COLO668 (cell line): ENCODE measurements around the gene MTMR11.
"Not testable (repeated sequence)": the region's sequence is repeated elsewhere in the genome, so short reads cannot be mapped to it uniquely, and the experiment has no call there.

ENCODE experiments used
- DNase-seq: peaks from one replicate; lab custom pipeline; 2025; ENCODE audit not compliant: unreplicated experiment; lab: John Stamatoyannopoulos, UW

MTMR11 gene

DNA sequence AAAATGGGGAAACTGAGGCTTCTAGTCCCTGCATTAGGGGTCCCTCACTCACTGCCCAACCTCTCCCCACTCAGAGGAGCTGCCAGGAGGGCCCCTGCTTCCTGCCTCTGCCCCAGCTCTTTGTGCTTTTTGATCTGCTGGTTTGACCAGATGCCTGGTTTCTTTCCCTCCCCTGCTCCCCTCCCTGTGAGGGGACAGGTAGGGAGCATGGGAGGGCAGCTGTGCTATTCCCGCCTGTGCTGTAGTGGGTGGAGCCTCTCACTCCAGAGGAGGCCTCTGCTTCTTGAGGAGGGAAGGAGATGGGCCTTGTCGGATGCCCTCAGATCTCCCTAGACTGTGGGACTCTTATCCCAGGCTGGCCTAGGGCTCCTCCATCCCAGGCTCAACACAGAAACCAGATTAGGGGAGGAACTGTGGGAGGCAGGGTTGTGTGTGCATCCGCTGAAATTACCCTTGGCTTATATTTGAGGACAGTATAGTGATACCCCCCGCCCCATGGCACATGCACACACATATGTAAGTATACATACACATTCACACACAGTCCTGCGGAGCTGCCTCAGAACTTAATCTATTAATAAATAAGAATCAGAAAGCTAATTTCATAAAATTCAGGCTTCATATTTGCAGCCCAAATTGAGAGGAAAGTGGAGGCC is 32.7 kb downstream of the MTMR11 start:
- DNase-seq: no peak

DNA sequence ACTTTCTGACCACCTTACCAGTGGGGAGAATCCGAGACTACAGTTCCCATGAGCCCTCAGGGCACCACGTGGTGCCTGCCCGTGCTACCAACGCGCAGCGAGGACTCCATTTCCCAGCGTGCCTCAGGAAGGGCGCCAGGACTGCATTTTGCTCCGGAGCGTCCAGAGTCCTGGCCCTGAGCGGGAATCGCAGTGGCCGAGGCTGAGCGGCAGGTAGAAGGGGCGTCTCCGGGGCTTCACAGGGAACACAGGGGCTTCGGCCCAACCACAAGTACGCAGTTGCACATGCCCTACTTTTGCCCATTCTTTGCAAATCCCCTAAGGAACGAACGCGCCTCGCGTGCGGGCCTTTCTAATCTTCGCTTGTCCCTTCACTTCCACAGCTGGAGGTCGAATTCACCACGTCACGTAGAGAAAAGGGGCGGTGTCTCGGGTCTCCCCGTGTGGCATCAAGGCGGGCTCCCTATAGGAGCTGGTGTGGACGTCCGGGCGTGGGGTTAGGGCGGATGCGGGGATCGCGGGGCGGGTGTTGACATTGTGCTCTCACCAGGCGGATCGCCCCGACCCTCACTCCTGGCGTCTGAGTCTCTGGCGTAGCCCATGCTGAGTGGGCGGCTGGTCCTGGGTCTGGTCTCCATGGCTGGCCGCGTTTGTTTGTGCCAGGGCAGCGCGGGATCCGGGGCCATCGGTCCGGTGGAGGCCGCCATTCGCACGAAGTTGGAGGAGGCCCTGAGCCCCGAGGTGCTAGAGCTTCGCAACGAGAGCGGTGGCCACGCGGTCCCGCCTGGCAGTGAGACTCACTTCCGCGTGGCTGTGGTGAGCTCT is 37.0 kb downstream of the MTMR11 start, which contains the start of gene BOLA1:
TSS of gene BOLA1 (plus strand) at position 109 of the 825 bp plus-strand sequence. CDS start at position 601, 492 bp downstream.
- DNase-seq: peak; percentile 96

DNA sequence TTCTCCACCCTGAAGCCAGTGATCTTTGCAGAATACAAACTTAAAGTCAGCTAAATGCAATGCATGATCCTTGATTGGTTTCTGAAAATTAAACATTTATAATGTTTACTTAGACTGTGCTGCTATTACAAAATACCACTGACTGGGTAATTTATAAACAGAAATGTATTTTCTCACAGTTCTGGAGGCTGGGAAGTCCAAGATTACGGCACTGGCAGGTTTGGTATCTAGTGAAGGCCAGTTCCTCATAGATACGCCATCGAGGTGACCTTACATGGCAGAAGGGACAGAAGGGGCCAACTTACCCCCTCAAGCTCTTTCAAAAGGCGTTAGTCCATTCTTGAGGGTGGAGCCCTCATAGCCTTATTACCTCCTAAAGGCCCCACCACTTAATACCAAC is 40.1 kb downstream of the MTMR11 start:
- DNase-seq: no peak

DNA sequence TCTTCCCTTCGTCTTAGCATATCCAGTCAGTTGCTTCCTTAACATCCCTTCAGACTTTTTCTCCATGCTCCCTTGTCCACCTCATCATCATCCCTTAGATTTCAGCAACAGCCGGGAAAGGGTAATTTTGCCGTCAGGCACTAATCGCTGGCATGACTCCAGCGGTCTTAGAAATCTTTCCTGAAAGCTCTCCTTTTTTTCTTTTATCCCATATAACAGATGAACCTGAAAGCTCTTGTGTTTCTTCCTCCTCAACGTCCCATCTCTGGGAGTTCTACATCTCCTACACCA is 47.7 kb downstream of the MTMR11 start:
- DNase-seq: no peak

DNA sequence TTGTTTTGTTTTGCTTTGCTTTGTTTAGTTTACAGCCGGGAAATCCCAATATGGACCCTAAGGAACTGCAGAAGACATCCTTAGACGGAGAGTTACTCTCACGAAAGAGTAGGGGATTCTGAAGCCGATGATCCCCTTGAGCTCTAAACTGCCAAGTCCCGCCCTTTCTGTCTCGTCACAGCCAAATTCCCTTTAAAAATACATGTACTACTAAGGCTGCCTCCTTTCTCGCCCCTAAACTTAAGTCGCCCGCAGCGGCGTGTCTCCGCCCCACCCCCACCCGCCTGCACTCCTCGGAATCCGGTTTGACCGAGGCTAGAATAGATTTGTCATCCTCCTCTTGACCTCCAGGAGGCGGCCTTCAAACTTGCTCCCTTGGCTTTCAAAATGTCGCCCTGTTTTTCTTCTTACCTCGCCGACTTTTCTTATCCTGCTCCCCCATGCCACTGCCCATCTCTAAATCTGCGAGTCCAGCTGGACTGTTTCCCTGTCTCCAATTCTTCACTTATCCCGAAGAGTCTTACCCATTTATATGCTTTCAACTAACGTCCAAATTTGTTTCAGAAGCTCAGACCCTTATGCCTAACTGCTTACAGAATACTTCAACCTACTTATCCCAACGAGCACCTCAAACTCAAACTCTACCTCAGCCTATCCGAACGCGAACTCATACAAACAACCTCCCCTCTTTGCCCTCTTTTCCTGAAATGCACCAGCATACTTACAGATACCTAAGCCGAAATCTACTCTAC is 48.3 kb downstream of the MTMR11 start:
- DNase-seq: peak; percentile 77

DNA sequence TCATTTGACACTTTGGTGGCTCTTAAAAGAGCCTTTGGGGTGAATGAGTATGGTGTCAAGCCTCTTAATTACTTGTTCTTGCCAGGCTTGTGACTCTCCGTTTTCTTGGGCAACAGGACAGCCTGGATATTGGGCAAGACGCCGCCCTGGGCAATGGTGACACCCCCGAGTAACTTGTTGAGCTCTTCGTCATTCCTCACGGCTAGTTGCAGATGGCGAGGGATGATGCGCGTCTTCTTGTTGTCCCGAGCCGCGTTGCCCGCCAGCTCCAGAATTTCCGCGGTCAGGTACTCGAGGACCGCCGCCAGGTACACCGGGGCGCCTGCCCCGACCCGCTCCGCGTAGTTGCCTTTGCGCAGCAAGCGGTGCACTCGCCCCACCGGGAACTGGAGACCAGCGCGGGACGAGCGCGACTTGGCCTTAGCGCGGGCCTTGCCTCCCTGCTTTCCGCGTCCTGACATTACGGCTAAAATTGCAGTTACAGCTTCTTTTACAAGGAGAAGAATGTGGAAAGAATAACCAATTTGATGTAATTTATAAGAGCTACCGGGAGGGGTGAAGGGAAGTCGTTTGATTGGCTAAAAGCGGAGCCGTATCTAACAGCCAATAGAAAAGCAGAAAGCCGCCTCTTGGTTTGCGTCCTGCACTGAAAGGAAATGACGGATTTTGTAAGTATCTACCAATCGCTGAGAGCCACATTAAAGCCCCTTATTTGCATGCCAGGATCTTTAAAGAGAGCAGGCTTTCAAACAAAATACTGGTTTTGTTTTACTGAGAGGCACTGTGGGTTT is 49.0 kb downstream of the MTMR11 start:
- peak; percentile 87 for DNase-seq

DNA sequence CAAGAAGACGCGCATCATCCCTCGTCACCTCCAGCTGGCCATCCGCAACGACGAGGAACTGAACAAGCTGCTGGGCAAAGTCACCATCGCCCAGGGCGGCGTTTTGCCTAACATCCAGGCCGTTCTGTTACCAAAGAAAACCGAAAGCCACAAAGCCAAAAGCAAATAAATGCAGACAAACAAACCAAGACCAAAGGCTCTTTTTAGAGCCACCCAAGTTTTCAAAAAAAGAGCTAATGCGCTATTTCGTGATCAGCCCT is 49.6 kb downstream of the MTMR11 start:
- DNase-seq: not testable (repeated sequence)

DNA sequence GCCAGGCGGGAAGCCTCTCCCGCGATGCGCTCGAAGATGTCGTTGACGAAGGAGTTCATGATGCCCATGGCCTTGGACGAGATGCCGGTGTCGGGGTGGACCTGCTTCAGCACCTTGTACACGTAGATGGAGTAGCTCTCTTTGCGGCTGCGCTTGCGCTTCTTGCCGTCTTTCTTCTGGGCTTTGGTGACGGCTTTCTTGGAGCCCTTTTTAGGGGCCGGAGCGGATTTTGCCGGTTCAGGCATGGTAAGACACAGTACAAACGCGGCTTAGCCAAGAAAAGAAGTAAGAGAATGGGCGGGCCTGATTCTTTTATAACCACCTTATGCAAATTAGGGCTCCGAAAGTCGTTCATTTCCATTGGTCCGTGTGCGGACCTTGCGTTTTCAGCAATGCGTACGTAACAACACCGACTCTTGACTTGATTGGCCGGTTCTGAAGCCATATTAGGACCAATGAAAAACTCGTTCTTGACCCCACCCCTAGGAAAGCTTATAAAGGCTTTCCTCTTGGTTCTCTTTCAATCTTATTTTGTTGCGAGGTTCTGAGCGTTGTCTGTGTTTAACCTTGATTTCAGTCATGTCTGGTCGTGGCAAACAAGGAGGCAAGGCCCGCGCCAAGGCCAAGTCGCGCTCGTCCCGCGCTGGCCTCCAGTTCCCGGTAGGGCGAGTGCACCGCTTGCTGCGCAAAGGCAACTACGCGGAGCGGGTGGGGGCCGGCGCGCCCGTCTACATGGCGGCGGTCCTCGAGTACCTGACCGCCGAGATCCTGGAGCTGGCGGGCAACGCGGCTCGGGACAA is 50.1 kb downstream of the MTMR11 start:
- DNase-seq: peak; percentile 93

DNA sequence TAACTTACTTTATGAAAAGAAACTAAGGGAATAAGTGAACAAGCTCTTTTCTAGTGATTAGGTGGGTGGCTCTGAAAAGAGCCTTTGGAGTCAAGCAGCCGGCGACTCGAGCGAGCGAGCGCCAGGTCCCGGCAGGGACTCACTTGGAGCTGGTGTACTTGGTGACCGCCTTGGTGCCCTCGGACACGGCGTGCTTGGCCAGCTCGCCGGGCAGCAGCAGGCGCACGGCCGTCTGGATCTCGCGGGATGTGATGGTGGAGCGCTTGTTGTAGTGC is 50.6 kb downstream of the MTMR11 start:
- not testable (repeated sequence) for DNase-seq

DNA sequence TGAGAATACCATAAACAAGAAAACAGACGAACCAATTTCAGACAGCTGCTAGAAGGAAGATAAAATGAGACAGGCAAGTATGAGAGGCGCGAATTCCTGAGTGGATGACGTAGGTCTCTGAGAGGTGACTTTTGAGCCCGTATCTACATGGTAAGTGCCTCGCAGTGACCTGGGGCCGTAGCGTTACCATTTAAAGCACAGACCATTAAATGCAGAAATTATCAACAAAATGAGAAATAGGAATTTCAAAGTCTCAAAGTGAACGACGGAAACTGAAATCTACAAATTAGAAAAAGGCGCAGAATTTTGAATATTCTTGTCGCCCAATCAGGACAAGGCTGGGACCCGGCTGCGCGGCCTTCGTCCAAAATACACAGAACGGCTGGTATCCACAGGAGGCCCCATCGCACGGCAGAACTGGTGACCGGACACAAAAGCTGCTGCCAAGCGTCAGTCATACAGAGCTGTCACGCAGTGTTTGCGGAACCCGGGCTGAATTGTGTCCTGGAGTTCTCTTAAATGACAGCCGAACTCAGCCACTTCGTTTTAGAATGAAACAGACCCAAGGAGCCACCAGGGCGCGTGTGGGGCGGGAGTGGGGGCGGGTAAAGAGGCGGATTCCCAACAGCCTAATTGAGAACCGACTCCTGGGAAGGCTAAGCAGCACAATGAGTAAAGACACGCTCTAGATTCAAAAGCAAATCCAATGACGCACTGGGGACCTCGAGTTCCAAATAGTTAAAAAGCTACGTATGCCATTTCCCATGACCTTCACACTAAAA is 51.1 kb downstream of the MTMR11 start:
- peak; percentile 89 for DNase-seq

DNA sequence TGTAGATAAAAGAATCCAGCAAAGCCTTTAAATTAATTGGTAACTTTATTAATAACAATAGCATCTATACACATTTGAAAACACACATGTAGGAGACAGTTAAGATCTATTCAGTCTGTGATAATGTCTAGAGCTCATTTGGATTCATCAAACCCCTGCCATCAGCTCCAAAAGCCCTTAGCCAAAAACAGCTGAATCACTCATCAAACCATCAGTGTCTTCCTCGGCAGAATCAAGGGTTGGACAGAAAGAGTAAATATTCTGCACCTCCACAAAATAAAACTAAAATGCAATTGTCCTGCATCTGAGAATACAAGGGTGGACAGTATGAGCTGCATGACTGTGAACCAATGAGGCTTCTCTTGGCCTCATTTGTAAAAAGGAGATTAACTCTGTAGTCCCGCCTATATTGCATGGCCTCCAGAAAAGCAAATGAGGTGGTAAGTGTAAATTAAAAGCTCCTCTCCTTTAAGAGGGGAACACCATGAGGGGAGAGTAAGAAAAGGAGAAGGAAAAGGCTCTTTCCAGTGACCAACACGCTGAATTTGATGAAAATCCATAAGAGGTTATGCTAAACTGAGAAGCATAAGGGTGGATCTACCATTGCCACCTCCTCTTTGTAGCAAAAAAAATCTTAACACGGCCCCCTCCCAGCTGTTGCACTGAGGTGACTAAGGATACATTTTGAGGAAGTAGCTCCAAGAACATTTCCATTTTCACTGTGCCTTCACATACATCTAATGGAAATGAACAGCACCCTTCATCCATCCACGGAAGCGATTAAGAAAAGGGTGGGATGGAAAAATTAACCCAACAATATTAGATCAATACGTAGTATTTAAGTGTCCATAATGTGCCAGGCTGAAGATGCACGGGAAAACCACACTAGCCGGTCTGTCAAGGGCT is 52.0 kb downstream of the MTMR11 start:
- peak; percentile 34 for DNase-seq

DNA sequence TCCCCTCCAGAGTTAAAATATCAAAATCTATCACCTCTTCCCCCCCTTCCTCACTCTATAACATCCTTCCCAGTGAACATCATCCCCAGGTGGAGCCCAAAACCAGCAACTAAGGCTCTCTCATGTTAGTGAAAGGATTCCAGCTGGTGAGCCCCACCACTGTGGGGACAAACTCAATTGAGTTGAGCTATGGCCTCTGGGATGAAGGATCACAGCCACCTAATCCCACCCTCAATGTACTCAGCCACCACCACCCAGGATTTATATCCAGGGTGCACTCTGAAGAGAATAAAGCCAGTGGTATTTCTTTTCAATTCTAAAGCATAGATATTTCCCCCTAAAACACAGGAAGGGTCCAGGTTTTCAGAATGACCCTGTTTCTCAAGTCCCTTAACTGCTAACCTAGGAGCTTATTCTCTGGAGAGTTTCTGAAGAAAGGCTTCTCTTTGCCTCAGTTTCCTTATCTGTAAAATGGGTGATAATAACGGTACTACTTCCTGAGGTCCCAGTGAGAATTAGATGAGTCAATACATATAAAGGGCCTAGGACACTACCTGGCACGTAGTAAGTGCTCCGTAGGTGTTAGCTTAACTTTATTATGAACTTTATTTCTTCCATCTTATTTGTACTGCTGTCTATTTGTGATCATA is 53.0 kb downstream of the MTMR11 start:
- no peak for DNase-seq

DNA sequence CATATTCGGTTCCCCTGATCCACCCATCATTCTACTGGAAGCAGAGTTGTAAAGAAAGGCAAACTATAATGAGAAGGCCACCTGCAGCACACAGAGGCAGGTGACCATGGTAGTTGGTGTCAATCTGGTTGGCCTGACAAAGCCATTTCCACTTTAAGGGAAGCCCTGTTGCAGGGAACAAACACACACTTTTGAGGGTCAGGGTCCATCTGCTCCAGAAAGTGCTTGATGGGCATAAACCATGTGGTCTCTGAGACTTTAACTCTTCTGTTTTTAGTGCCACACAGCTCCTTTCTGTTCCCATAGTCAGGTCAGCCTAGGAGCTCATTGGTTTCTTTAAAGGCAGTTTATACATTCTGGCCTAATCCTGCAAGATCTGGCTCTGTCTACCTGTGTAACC is 54.8 kb downstream of the MTMR11 start:
- no peak for DNase-seq

DNA sequence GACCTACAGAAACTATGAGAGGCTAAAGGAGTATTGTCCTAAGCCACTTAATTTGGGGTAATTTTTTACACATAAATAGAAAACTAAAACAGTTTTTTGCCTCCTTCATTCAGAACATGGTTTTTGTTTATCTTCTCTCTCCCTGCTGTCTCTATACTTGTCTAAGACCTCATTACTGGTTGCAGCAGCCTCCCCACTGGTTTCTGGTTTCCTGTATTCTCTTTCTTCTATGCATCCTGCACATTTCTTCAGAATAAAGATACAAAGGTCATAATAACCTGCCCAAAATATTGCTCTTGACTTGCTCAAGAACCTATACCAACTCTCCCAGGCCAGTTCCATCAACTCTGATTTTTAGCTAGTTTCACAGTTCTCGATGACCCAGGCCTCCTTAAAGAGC is 57.1 kb downstream of the MTMR11 start:
- no peak for DNase-seq
